Liver (tissue), 2 donors: Measurements from ENCODE around the gene XPR1.

ENCODE experiments used
- FOXA2 ChIP-seq: IDR thresholded peaks from 2 replicates; pipeline ENCODE4 v1.6.1; 2016; ENCODE audit warnings: antibody characterized with exemption
- TF ChIP-seq, protein P1 (sequence below): fragments of 150-350 bp; IDR thresholded peaks from 2 replicates; pipeline ENCODE4 v1.5.1; 2017; ENCODE audit warnings: improper control_type of control experiment, low read depth, low read length; ENCODE audit not compliant: missing input control
- donor health status: healthy.

DNA sequence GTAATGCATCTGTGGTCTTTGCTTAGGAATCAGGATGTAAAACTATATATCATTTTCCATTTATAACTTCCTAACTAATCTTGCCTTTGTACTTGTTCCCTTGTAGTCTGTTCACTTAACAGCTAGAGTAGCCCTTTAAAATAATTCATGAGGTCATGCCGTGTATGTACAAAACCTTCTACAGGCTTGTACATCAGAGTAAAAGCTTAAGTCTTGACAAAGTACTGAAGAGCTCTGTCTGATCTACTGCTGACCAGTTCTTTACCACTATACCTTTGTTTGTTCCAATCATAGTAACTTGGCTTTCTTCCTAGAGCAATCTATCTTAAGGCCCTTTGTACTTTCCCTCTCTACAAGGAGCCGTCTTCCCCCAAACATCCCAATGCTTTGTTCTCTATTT lies 190.1 kb downstream of the XPR1 start:
- TF ChIP-seq, protein P1, sequence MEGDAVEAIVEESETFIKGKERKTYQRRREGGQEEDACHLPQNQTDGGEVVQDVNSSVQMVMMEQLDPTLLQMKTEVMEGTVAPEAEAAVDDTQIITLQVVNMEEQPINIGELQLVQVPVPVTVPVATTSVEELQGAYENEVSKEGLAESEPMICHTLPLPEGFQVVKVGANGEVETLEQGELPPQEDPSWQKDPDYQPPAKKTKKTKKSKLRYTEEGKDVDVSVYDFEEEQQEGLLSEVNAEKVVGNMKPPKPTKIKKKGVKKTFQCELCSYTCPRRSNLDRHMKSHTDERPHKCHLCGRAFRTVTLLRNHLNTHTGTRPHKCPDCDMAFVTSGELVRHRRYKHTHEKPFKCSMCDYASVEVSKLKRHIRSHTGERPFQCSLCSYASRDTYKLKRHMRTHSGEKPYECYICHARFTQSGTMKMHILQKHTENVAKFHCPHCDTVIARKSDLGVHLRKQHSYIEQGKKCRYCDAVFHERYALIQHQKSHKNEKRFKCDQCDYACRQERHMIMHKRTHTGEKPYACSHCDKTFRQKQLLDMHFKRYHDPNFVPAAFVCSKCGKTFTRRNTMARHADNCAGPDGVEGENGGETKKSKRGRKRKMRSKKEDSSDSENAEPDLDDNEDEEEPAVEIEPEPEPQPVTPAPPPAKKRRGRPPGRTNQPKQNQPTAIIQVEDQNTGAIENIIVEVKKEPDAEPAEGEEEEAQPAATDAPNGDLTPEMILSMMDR, result no peak
- TF ChIP-seq FOXA2, result no peak
